SK-N-SH (cell line): ENCODE data around the gene BMX. TPM values are rescaled to one million over a fixed set of nuclear protein-coding genes. Genes with fewer than 3 reads are reported as not detected.

Source experiments
- CTCF ChIA-PET: fragments of 300-600, 350-600 bp; formaldehyde crosslinking; extraction: SDS; loops from one replicate; lab custom pipeline; 2021; lab: Yijun Ruan, JAX
- POLR2A ChIA-PET: fragments of 350-600 bp; sonication (Branson Sonifier 250); formaldehyde crosslinking; extraction: SDS; loops from one replicate; lab custom pipeline; 2020; ENCODE audit warnings: antibody characterized with exemption, inconsistent platforms; lab: Yijun Ruan, JAX
- DNase-seq: peaks from one replicate; pipeline ENCODE4 v3.0.0; 2012
- H2AFZ ChIP-seq: fragments of 200-600 bp; sonication (generic); 2 replicates; pipeline ENCODE4 v1.8.1; 2016; ENCODE audit warnings: antibody characterized with exemption, mild to moderate bottlenecking, low read depth
- H3F3A ChIP-seq: fragments of 200-600 bp; sonication (generic); replicated peaks from 2 replicates; pipeline ENCODE3; 2016; ENCODE audit warnings: antibody characterized with exemption, mild to moderate bottlenecking; ENCODE audit not compliant: insufficient read depth
- H3K27ac ChIP-seq, 2 experiments: fragments of 200-500 bp in 1 of 2; fragments of 200-600 bp in 1 of 2; sonication (Bioruptor generic) in 1 of 2; sonication (generic), shearing (Covaris generic) in 1 of 2; 2 replicates each; pipeline versions ENCODE4 v1.5.1 to v1.6.1; 2014 to 2016; ENCODE audit warnings: low read depth in 2 of 2, inconsistent platforms in 1 of 2, low read length in 1 of 2, mild to moderate bottlenecking in 1 of 2, mixed read lengths in 1 of 2
- H3K27me3 ChIP-seq: fragments of 200-600 bp; sonication (generic), shearing (Covaris generic); 2 replicates; pipeline ENCODE4 v1.6.1; 2016; ENCODE audit warnings: mixed run types; ENCODE audit not compliant: insufficient read depth
- H3K36me3 ChIP-seq, 2 experiments: fragments of 200-500 bp in 1 of 2; fragments of 200-600 bp in 1 of 2; sonication (Bioruptor generic) in 1 of 2; sonication (generic) in 1 of 2; replicated peaks in 1 of 2; 2 replicates each; pipeline versions ENCODE3 to v1.5.1; 2014 to 2016; ENCODE audit warnings: low read length in 1 of 2, mild to moderate bottlenecking in 1 of 2; ENCODE audit not compliant: insufficient read depth in 2 of 2, control insufficient read depth in 1 of 2
- H3K4me1 ChIP-seq, 2 experiments: fragments of 200-500 bp in 1 of 2; fragments of 200-600 bp in 1 of 2; sonication (Bioruptor generic) in 1 of 2; sonication (generic), shearing (Covaris generic) in 1 of 2; 2 replicates each; pipeline versions ENCODE4 v1.5.1 to v1.6.1; 2014 to 2016; ENCODE audit warnings: low read depth in 1 of 2, low read length in 1 of 2, mixed run types in 1 of 2; ENCODE audit not compliant: insufficient read depth in 2 of 2, control insufficient read depth in 1 of 2
- H3K4me2 ChIP-seq: fragments of 200-600 bp; sonication (generic), shearing (Covaris generic); 2 replicates; pipeline ENCODE4 v1.6.1; 2017; ENCODE audit warnings: mixed run types
- H3K4me3 ChIP-seq, 2 experiments: fragments of 200-500 bp in 1 of 2; fragments of 200-600 bp in 1 of 2; sonication (Bioruptor generic) in 1 of 2; sonication (generic), shearing (Covaris generic) in 1 of 2; 2 replicates each; pipeline versions ENCODE4 v1.5.1 to v1.8.1; 2014 to 2016; ENCODE audit warnings: low read depth in 2 of 2, inconsistent platforms in 1 of 2, low read length in 1 of 2, mild to moderate bottlenecking in 1 of 2, mixed read lengths in 1 of 2, moderate library complexity in 1 of 2
- H3K79me2 ChIP-seq: fragments of 200-600 bp; sonication (generic); 2 replicates; pipeline ENCODE4 v1.8.1; 2017; ENCODE audit warnings: mild to moderate bottlenecking; ENCODE audit not compliant: insufficient read depth
- H3K9ac ChIP-seq: fragments of 200-600 bp; sonication (generic); 2 replicates; pipeline ENCODE4 v1.6.1; 2017; ENCODE audit warnings: mixed run types
- H3K9me2 ChIP-seq: fragments of 200-600 bp; sonication (generic); 2 replicates; pipeline ENCODE4 v1.6.1; 2017; ENCODE audit warnings: mixed run types
- H3K9me3 ChIP-seq: fragments of 200-600 bp; sonication (generic); 2 replicates; pipeline ENCODE4 v1.6.1; 2017; ENCODE audit warnings: mixed run types, mild to moderate bottlenecking, moderate library complexity
- H4K20me1 ChIP-seq: fragments of 200-600 bp; sonication (generic); 2 replicates; pipeline ENCODE4 v1.6.1; 2017; ENCODE audit warnings: mild to moderate bottlenecking, mixed run types; ENCODE audit not compliant: insufficient read depth
- EZH2phosphoT487 ChIP-seq: fragments of 200-600 bp; sonication (generic); IDR thresholded peaks from 2 replicates; pipeline ENCODE4 v1.6.1; 2017; ENCODE audit warnings: low read depth, mixed run types, mild to moderate bottlenecking, antibody characterized with exemption, moderate library complexity, borderline replicate concordance
- MAX ChIP-seq: IDR thresholded peaks from 2 replicates; pipeline ENCODE4 v1.4.0; 2012; ENCODE audit warnings: low read depth
- MEF2A ChIP-seq: IDR thresholded peaks from 2 replicates; pipeline ENCODE4 v1.4.0; 2012; ENCODE audit warnings: low read depth, borderline replicate concordance
- MXI1 ChIP-seq: IDR thresholded peaks from 2 replicates; pipeline ENCODE4 v1.6.1; 2012; ENCODE audit warnings: mild to moderate bottlenecking, low read depth, low read length, improper control_type of control experiment
- NFIC ChIP-seq: IDR thresholded peaks from 2 replicates; pipeline ENCODE4 v1.4.0; 2012; ENCODE audit warnings: borderline replicate concordance
- REST ChIP-seq: IDR thresholded peaks from 2 replicates; pipeline ENCODE4 v1.6.1; 2012; ENCODE audit warnings: mild to moderate bottlenecking, low read depth, low read length, moderate library complexity
- ZBTB33 ChIP-seq: IDR thresholded peaks from 2 replicates; pipeline ENCODE4 v1.4.0; 2012; ENCODE audit warnings: low read depth, borderline replicate concordance
- WGBS: methylation state at CpG from one replicate; pipeline ENCODE4 v1.1.6; 2017; ENCODE audit warnings: low lambda C conversion rate; 5-methylcytosine and 5-hydroxymethylcytosine counted together
- polyA plus RNA-seq, 3 experiments: library from polyadenylated mRNA; depleted of rRNA; stranded (reverse); fragments of >200 nt; gene quantifications; 2 replicates each; pipeline ENCODE4 v1.2.3, GENCODE V29; 2012

BMX gene
- polyA plus RNA-seq, 1 of the 3 experiments (the other 2 are of a cell fraction): not detected

DNA sequence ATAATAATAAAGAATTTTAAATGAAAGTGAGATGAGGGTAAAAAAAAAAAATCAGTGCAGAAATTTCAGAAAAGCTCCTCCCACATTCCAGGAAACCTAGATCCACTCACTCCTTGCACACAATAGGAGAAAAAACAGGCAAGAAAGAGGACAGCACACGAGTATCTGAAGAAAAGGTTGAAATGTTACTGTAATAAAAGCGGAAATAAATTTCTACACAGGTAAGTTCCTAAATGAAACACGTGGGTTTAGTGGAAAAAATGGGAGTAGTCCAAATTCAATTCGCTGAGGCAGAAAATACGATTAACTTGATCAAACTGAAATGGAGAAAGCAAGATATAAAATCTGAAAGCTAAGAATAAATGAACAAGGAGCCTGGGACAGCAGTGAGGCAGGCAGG lies 102.2 kb downstream of the BMX start (continued):
- no peak for TF ChIP-seq MEF2A
- TF ChIP-seq NFIC: no peak
- no peak for TF ChIP-seq MXI1
- no peak for TF ChIP-seq EZH2phosphoT487

DNA sequence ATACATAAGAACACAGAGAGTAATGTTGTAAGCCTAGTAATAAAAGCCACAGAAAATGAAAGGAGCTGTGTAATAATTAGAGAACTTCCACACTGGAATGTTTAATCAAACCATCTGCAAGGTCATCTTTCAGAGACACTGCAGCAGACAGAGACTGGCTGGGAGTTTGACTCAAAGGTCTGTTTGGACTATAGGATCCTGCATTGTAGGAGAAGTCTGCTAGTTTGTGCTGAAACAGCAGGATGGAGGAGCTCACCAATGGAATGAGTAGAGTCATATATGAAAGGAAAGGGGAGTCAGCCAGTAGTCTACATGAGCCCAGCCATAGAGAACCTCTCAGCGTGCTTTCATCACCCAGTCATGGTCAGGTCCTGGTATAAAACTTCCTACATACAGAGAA lies 104.6 kb downstream of the BMX start:
- Histone ChIP-seq H3K4me3 (no peak overlapping the region), H3K4me2 (no peak overlapping the region), H3K27ac (no peak overlapping the region), H3K9ac (no peak overlapping the region), H4K20me1 (no peaks in the 10 kb centered on the region), H3K79me2 (no peaks in the 10 kb centered on the region), H2AFZ (no peak overlapping the region), H3K9me3 (no peaks in the 10 kb centered on the region), H3F3A (no peaks in the 10 kb centered on the region), H3K36me3 (no peaks in the 10 kb centered on the region), H3K4me1 (no peaks in the 10 kb centered on the region), H3K27me3 (no peaks in the 10 kb centered on the region), H3K9me2 (no peaks in the 10 kb centered on the region)
- CTCF ChIA-PET: no interaction called here
- DNase-seq: no peak
- WGBS: 40% methylated on average over 1 of the region's 1 CpG
- POLR2A ChIA-PET: no interaction called here
- TF ChIP-seq REST (no peak), MEF2A (no peak), MAX (no peak), ZBTB33 (no peak), NFIC (no peak)

Other genes starting within 250 kb of the BMX start
- 2.5 and 3.4 TPM in 2 replicates for gene ASB9, start 230.7 kb upstream of the BMX start, polyA plus RNA-seq (2012; rRNA removed)
- not detected in 2 replicates for gene ASB11, start 185.2 kb upstream of the BMX start, polyA plus RNA-seq (2012; rRNA removed)
- 2.8 and 2.9 TPM in 2 replicates for gene PIGA, start 165.3 kb upstream of the BMX start, polyA plus RNA-seq (2012; rRNA removed)
- 5.3 and 6.3 TPM in 2 replicates for gene VEGFD, start 116.4 kb upstream of the BMX start, polyA plus RNA-seq (2012; rRNA removed)
- gene PIR, start 7.5 kb upstream of the BMX start, polyA plus RNA-seq (2012; rRNA removed): 12.3 and 13.2 TPM in 2 replicates
- not detected in 2 replicates for gene ACE2, start 100.2 kb downstream of the BMX start, polyA plus RNA-seq (2012; rRNA removed)
- gene CLTRN, start 164.0 kb downstream of the BMX start, polyA plus RNA-seq (2012; rRNA removed): 0.16 and 0.21 TPM in 2 replicates
- gene CA5B, start 237.5 kb downstream of the BMX start, polyA plus RNA-seq (2012; rRNA removed): 4.4 and 8.0 TPM in 2 replicates